Upper lobe of left lung (tissue), 6 donors: ENCODE data around the gene MEGF8. TPM values are rescaled to one million over a fixed set of nuclear protein-coding genes. Genes with fewer than 3 reads are reported as not detected.

Experiments
- ATAC-seq, 2 donors: fragments of 200-7000 bp; cut with Tn5 transposase; one replicate each; pipeline ENCODE4 v1.9.1; 2022; ENCODE audit warnings: mild to moderate bottlenecking in 2 of 2, moderate library complexity in 2 of 2; ENCODE audit not compliant: low FRiP score in 2 of 2
- DNase-seq, 2 donors: peaks; one replicate each; pipeline ENCODE4 v3.0.0-alpha.2; 2019 to 2020
- H3K27ac ChIP-seq, 4 donors: fragments of 200-600 bp; sonication (generic); one replicate each; pipeline ENCODE4 v1.5.1; 2016 to 2019
- H3K27me3 ChIP-seq, 4 donors: fragments of 200-600 bp; sonication (generic); one replicate each; pipeline ENCODE4 v1.5.1; 2017 to 2019
- H3K36me3 ChIP-seq, 4 donors: fragments of 200-600 bp; sonication (generic); one replicate each; pipeline ENCODE4 v1.5.1; 2016 to 2019
- H3K4me1 ChIP-seq, 4 donors: fragments of 200-600 bp; sonication (generic); one replicate each; pipeline ENCODE4 v1.5.1; 2018 to 2019
- H3K4me3 ChIP-seq, 4 donors: fragments of 200-600 bp; sonication (generic); one replicate each; pipeline ENCODE4 v1.5.1; 2017 to 2019; ENCODE audit warnings: mild to moderate bottlenecking in 2 of 4, moderate library complexity in 1 of 4
- H3K9me3 ChIP-seq, 4 donors: fragments of 200-600 bp; sonication (generic); one replicate each; pipeline ENCODE4 v1.5.1; 2018 to 2019
- EP300 ChIP-seq, 4 donors: sonication (generic); formaldehyde crosslinking; IDR thresholded peaks; one replicate each; pipeline ENCODE4 v1.5.1; 2017; ENCODE audit warnings: antibody characterized with exemption in 4 of 4, control low read depth in 2 of 4
- POLR2A ChIP-seq, 4 donors: fragments of 450-650 bp; IDR thresholded peaks; one replicate each; pipeline ENCODE4 v1.5.1; 2016 to 2017; ENCODE audit warnings: antibody characterized with exemption in 4 of 4, mild to moderate bottlenecking in 2 of 4
- POLR2AphosphoS5 ChIP-seq, 2 donors: sonication (generic); formaldehyde crosslinking; IDR thresholded peaks; one replicate each; pipeline ENCODE4 v1.5.1; 2017; ENCODE audit warnings: antibody characterized with exemption in 2 of 2
- WGBS, 2 donors: methylation state at CpG; one replicate each; pipeline ENCODE4 v1.1.5; 2017 to 2018; 5-methylcytosine and 5-hydroxymethylcytosine counted together
- total RNA-seq, 6 donors: library from RNA; depleted of rRNA in 4 of 6; stranded (reverse); fragments of >200 nt in 4 of 6; gene quantifications; one replicate each; pipeline versions ENCODE4 v1.1.0 to v1.2.1, GENCODE V29; 2016 to 2021
- TF ChIP-seq, protein P1 (sequence below), 6 experiments: fragments of 450-650 bp in 4 of 6; fragments of 200-600 bp in 2 of 6; sonication (generic) in 2 of 6; IDR thresholded peaks; one replicate each; pipeline ENCODE4 v1.5.1; 2016 to 2019; ENCODE audit warnings: antibody characterized with exemption in 6 of 6
- donor health status: DM: no; HTN: no; CAD: no; lungs with moderate emphysema.
- donor health status: DM: no; HTN: yes; CAD: no; lungs with severe emphysema.

MEGF8 gene
- total RNA-seq, 6 donors from 2014 or later: 13.7 to 30.7 (median 17.8) TPM

DNA sequence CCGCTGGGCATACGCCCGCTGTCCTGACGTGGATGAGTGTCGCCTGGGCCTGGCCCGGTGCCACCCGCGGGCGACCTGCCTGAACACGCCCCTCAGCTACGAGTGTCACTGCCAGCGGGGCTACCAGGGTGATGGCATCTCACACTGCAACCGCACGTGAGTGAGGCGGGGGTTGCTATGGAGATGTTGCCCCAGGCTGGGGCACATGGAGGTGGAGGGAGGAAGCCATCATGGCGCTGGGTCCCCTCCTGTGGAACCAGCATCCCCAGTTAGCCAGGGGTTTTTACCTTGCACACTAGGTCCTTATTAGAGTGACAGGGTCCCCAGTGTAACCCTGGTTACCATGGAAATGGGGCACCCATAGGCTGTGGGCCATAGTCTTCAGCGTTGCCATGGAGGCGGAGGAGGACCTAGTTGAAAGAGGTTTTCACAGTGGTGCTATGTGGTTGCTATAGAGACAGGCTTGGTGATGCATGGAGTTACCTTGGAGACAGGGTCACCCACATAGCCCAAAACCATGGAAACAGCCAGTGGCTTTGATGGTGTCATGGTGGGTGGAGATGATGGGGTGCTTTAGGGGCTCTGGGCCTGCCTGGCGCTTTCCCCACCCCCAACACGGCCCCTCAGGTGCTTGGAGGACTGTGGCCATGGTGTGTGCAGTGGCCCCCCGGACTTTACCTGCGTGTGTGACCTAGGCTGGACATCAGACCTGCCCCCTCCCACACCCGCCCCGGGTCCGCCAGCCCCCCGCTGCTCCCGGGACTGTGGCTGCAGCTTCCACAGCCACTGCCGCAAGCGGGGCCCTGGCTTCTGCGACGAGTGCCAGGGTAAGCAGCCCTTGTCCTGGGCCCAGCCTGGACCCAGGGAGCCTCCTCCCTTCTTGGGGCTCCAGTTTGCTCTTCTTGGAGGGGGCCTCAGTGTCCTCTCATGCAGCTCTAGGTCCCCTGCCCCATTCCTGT lies 27.1 kb downstream of the MEGF8 start:
- TF ChIP-seq EP300 (IDR thresholded peaks at IDR 0.05) (no peak), POLR2A (IDR thresholded peaks at IDR 0.05) (no peak), POLR2AphosphoS5 (IDR thresholded peaks at IDR 0.05) (no peak)
- TF ChIP-seq, protein P1, sequence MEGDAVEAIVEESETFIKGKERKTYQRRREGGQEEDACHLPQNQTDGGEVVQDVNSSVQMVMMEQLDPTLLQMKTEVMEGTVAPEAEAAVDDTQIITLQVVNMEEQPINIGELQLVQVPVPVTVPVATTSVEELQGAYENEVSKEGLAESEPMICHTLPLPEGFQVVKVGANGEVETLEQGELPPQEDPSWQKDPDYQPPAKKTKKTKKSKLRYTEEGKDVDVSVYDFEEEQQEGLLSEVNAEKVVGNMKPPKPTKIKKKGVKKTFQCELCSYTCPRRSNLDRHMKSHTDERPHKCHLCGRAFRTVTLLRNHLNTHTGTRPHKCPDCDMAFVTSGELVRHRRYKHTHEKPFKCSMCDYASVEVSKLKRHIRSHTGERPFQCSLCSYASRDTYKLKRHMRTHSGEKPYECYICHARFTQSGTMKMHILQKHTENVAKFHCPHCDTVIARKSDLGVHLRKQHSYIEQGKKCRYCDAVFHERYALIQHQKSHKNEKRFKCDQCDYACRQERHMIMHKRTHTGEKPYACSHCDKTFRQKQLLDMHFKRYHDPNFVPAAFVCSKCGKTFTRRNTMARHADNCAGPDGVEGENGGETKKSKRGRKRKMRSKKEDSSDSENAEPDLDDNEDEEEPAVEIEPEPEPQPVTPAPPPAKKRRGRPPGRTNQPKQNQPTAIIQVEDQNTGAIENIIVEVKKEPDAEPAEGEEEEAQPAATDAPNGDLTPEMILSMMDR (IDR thresholded peaks at IDR 0.05): no peak

DNA sequence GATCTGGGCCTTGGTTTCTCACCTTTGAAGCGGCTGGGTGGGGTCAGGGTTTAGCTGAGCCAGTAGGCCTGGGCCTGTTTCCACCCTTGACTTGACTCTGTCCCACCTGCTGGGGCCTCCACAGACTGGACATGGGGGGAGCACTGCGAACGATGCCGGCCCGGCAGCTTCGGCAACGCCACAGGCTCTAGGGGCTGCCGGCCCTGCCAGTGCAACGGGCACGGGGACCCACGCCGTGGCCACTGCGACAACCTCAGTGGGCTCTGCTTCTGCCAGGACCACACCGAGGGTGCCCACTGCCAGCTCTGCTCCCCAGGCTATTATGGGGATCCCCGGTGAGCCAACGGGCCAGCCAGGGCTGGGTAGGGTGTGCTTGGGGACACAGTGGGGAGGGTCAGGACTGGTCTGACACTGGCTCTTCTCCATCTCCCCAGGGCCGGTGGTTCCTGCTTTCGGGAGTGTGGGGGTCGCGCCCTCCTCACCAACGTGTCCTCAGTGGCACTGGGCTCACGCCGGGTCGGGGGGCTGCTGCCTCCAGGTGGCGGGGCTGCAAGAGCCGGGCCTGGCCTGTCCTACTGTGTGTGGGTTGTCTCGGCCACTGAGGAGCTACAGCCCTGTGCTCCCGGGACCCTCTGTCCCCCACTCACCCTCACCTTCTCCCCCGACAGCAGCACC lies 28.0 kb downstream of the MEGF8 start:
- H3K9me3 ChIP-seq: no peaks in the 10 kb centered on the region
- TF ChIP-seq EP300 (IDR thresholded peaks at IDR 0.05): no peak
- TF ChIP-seq, protein P1 (IDR thresholded peaks at IDR 0.05): no peak
- no peak for TF ChIP-seq POLR2A (IDR thresholded peaks at IDR 0.05)
- TF ChIP-seq POLR2AphosphoS5 (IDR thresholded peaks at IDR 0.05): no peak
- H3K4me3 ChIP-seq: no peak overlapping the region
- 94 to 95% methylated on average over 3 to 27 of the region's 29 CpGs for WGBS, 2 donors
- no peaks in the 10 kb centered on the region for H3K27me3 ChIP-seq
- no peak for ATAC-seq
- DNase-seq: peak in 1 of 2 donors; percentile 79
- H3K27ac ChIP-seq: no peak overlapping the region
- no peaks in the 10 kb centered on the region for H3K4me1 ChIP-seq
- H3K36me3 ChIP-seq: peaks cover 5 to 72% (median 43%) of the 10 kb centered on the region in 4 donors

More for the DNA sequence above, 27.1 kb downstream of the MEGF8 start:
- Histone ChIP-seq H3K9me3 (no peaks in the 10 kb centered on the region), H3K36me3 (peaks cover 5 to 72% (median 40%) of the 10 kb centered on the region in 4 donors), H3K4me1 (no peaks in the 10 kb centered on the region), H3K4me3 (no peak overlapping the region), H3K27ac (no peak overlapping the region), H3K27me3 (no peaks in the 10 kb centered on the region)
- ATAC-seq (no peak), DNase-seq (peak in 1 of 2 donors; percentile 83)
- 90 to 96% methylated on average over 8 to 16 of the region's 31 CpGs for WGBS, 2 donors

DNA sequence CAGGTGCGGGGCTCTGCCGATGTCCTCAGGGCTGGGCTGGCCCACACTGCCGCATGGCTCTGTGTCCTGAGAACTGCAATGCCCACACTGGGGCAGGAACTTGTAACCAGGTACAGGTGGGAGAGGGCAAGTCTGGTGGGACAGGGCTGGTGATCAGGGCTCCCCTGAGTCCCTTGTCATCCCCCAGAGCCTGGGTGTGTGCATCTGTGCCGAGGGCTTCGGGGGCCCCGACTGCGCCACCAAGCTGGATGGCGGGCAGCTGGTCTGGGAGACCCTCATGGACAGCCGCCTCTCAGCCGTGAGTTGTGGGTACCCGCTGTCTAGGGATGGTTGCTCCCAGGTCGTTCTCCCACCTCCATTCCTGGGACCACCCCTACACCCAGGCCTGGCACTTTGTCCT lies 30.5 kb downstream of the MEGF8 start:
- Histone ChIP-seq H3K36me3 (peaks cover 5 to 79% (median 46%) of the 10 kb centered on the region in 4 donors), H3K4me3 (no peak overlapping the region), H3K27ac (no peak overlapping the region), H3K4me1 (no peaks in the 10 kb centered on the region), H3K9me3 (no peaks in the 10 kb centered on the region), H3K27me3 (no peaks in the 10 kb centered on the region)
- 99 to 100% methylated on average over 5 to 10 of the region's 12 CpGs for WGBS, 2 donors
- no peak for TF ChIP-seq POLR2AphosphoS5 (IDR thresholded peaks at IDR 0.05)
- ATAC-seq (no peak), DNase-seq (no peak)

DNA sequence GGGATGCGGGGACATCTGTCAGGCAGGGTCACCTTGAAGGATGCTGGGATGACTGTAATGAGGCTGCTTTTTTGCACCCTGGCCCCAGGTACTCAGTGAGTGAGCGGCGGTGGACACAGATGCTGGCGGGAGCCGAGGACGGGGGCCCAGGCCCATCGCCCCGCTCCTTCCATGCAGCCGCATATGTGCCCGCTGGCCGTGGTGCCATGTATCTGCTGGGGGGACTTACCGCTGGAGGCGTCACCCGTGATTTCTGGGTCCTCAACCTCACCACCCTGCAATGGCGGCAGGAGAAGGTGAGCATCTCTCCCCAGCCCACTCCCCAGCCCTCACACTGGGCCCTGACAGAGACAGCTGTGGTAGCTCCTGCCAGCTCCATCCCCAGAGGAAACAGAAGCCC lies 31.3 kb downstream of the MEGF8 start:
- ATAC-seq (no peak), DNase-seq (no peak)
- Histone ChIP-seq H3K9me3 (no peaks in the 10 kb centered on the region), H3K27me3 (no peaks in the 10 kb centered on the region), H3K4me3 (no peak overlapping the region), H3K27ac (no peak overlapping the region), H3K4me1 (no peaks in the 10 kb centered on the region), H3K36me3 (peaks cover 5 to 81% (median 43%) of the 10 kb centered on the region in 4 donors)
- no peak for TF ChIP-seq EP300 (IDR thresholded peaks at IDR 0.05)
- no peak for TF ChIP-seq POLR2A (IDR thresholded peaks at IDR 0.05)
- TF ChIP-seq, protein P1 (IDR thresholded peaks at IDR 0.05): no peak
- no peak for TF ChIP-seq POLR2AphosphoS5 (IDR thresholded peaks at IDR 0.05)
- 99% methylated on average over 13 to 15 of the region's 15 CpGs for WGBS, 2 donors

DNA sequence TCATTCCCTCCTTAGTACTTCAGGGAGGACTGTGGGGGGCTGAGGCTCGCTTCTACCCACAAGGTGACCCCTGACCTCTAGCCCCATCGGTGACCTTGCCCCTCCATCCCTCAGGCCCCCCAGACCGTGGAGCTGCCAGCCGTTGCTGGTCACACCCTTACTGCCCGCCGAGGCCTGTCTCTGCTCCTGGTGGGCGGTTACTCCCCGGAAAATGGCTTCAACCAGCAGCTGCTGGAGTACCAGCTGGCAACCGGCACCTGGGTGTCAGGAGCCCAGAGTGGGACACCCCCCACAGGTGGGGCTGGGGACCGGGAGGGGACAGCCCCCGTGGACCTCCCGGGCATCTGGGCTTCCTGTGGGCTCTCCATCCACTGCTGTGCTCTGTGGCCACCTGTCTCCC lies 31.9 kb downstream of the MEGF8 start:
- no peaks in the 10 kb centered on the region for H3K27me3 ChIP-seq
- H3K4me1 ChIP-seq: no peaks in the 10 kb centered on the region
- DNase-seq (no peak), ATAC-seq (no peak)
- H3K27ac ChIP-seq: no peak overlapping the region
- H3K9me3 ChIP-seq: no peaks in the 10 kb centered on the region
- H3K4me3 ChIP-seq: no peak overlapping the region
- WGBS, 2 donors: 96 to 97% methylated on average over 5 to 11 of the region's 12 CpGs
- TF ChIP-seq POLR2A (IDR thresholded peaks at IDR 0.05) (no peak), POLR2AphosphoS5 (IDR thresholded peaks at IDR 0.05) (no peak), EP300 (IDR thresholded peaks at IDR 0.05) (no peak)
- TF ChIP-seq, protein P1 (IDR thresholded peaks at IDR 0.05): no peak
- peaks cover 5 to 78% (median 43%) of the 10 kb centered on the region in 4 donors for H3K36me3 ChIP-seq
